HepG2 (cell line): ENCODE data around the gene STN1. TPM values are rescaled to one million over a fixed set of nuclear protein-coding genes. Genes with fewer than 3 reads are reported as not detected.

Experiments used
- ATAC-seq: fragments of 200-7000 bp; cut with Tn5 transposase; 3 replicates; pipeline ENCODE4 v1.9.1; 2020; ENCODE audit warnings: mild to moderate bottlenecking, moderate library complexity
- BruUV-seq: library from RNA; stranded (reverse); fragments of 400-500 nt; replicated peaks from 2 replicates; lab custom pipeline; 2021; lab: Mats Ljungman, UMichigan
- CTCF ChIA-PET: fragments of 300-600 bp; formaldehyde crosslinking; extraction: SDS; loops from one replicate; lab custom pipeline; 2021; ENCODE audit warnings: low total read pairs, inconsistent platforms, low intra/inter-chr PET ratio; lab: Yijun Ruan, JAX
- POLR2A ChIA-PET: fragments of 350-600 bp; sonication (Branson Sonifier 250); formaldehyde crosslinking; loops from one replicate; lab custom pipeline; 2020; ENCODE audit warnings: antibody characterized with exemption, inconsistent platforms; lab: Yijun Ruan, JAX
- DNase-seq: peaks from one replicate; pipeline ENCODE4 v3.0.0-alpha.2; 2015; ENCODE audit warnings: low spot score
- FAIRE-seq: peaks from 3 replicates; lab custom pipeline; 2011; peaks lifted over from hg19 to GRCh38; lab: Jason Lieb, UNC
- H2AFZ ChIP-seq: one replicate; pipeline ENCODE4 v1.6.1; 2011; ENCODE audit warnings: low read length, inconsistent platforms
- H3K27ac ChIP-seq: fragments of 300-600 bp; 3 replicates; pipeline ENCODE4 v1.8.0; 2011; ENCODE audit warnings: mixed run types, mild to moderate bottlenecking, mixed read lengths, low read length, inconsistent platforms; ENCODE audit not compliant: insufficient read depth; ENCODE audit errors: extremely low read length
- H3K27me3 ChIP-seq, 2 experiments: fragments of 200-600 bp in 1 of 2; 2 replicates in 1 of 2; 3 replicates in 1 of 2; pipeline versions ENCODE4 v1.6.0 to v1.8.0; 2011; ENCODE audit warnings: low read length in 2 of 2, mild to moderate bottlenecking in 2 of 2, moderate library complexity in 2 of 2, inconsistent platforms in 1 of 2; ENCODE audit not compliant: insufficient read depth in 2 of 2, control insufficient read depth in 1 of 2
- H3K36me3 ChIP-seq, 2 experiments: fragments of 200-600 bp in 1 of 2; replicated peaks in 1 of 2; 2 replicates in 1 of 2; 3 replicates in 1 of 2; pipeline versions ENCODE4 v1.5.1 to v1.8.0; 2011; ENCODE audit warnings: low read length in 2 of 2, inconsistent platforms in 1 of 2; ENCODE audit not compliant: insufficient read depth in 2 of 2, control insufficient read depth in 1 of 2
- H3K4me1 ChIP-seq: 2 replicates; pipeline ENCODE4 v1.5.1; 2012; ENCODE audit warnings: low read length, inconsistent platforms; ENCODE audit not compliant: insufficient read depth
- H3K4me2 ChIP-seq: 2 replicates; pipeline ENCODE4 v1.6.0; 2011; ENCODE audit warnings: low read depth, low read length, inconsistent platforms
- H3K4me3 ChIP-seq, 3 experiments: fragments of 200-600 bp in 1 of 3; sonication (generic), shearing (Covaris generic) in 1 of 3; replicated peaks in 1 of 3; 2 replicates each; pipeline ENCODE4 v1.5.1; 2011 to 2016; ENCODE audit warnings: low read length in 3 of 3, inconsistent platforms in 2 of 3, low read depth in 2 of 3, mild to moderate bottlenecking in 2 of 3, control low read depth in 1 of 3, mixed read lengths in 1 of 3; ENCODE audit not compliant: insufficient read depth in 1 of 3
- H3K79me2 ChIP-seq: one replicate; pipeline ENCODE4 v1.6.1; 2011; ENCODE audit warnings: low read length, inconsistent platforms; ENCODE audit not compliant: insufficient read depth
- H3K9ac ChIP-seq: 2 replicates; pipeline ENCODE4 v1.6.0; 2011; ENCODE audit warnings: mild to moderate bottlenecking, low read depth, low read length, inconsistent platforms; ENCODE audit not compliant: insufficient read depth
- H3K9me3 ChIP-seq: 2 replicates; pipeline ENCODE4 v1.5.1; 2012; ENCODE audit warnings: mild to moderate bottlenecking, low read length
- H4K20me1 ChIP-seq: 2 replicates; pipeline ENCODE4 v1.6.0; 2011; ENCODE audit warnings: inconsistent platforms, mild to moderate bottlenecking, low read length, moderate library complexity; ENCODE audit not compliant: insufficient read depth
- DMTF1 ChIP-seq: sonication (generic); formaldehyde crosslinking; IDR thresholded peaks from 2 replicates; pipeline ENCODE4 v1.4.0; 2020; ENCODE audit warnings: mild to moderate bottlenecking, missing genetic modification reagents
- ELF3 ChIP-seq: IDR thresholded peaks from 2 replicates; pipeline ENCODE4 v1.6.1; 2016; ENCODE audit warnings: missing genetic modification reagents, missing compliant biosample characterization
- FOXA1 ChIP-seq, 2 experiments: fragments of 450-650 bp in 1 of 2; sonication (generic) in 1 of 2; formaldehyde crosslinking in 1 of 2; IDR thresholded peaks; 2 replicates each; pipeline versions ENCODE4 v1.4.0 to v1.6.1; 2016 to 2020; ENCODE audit warnings: missing genetic modification reagents in 1 of 2
- NPAS2 ChIP-seq: sonication (generic); formaldehyde crosslinking; IDR thresholded peaks from 2 replicates; pipeline ENCODE4 v1.8.0; 2022; ENCODE audit warnings: mild to moderate bottlenecking, missing genetic modification reagents, borderline replicate concordance
- RAD21 ChIP-seq: fragments of 450-650 bp; formaldehyde crosslinking; IDR thresholded peaks from 2 replicates; pipeline ENCODE4 v1.5.0; 2020; ENCODE audit warnings: mild to moderate bottlenecking
- SALL2 ChIP-seq: sonication (generic); formaldehyde crosslinking; IDR thresholded peaks from 2 replicates; pipeline ENCODE4 v1.8.1; 2023; ENCODE audit warnings: mild to moderate bottlenecking, missing genetic modification reagents, inconsistent platforms
- STAG1 ChIP-seq: sonication (generic); formaldehyde crosslinking; IDR thresholded peaks from 2 replicates; pipeline ENCODE4 v1.4.0; 2020; ENCODE audit warnings: missing genetic modification reagents
- ZMYM4 ChIP-seq: sonication (generic); formaldehyde crosslinking; IDR thresholded peaks from 2 replicates; pipeline ENCODE4 v1.8.1; 2023; ENCODE audit warnings: mild to moderate bottlenecking, missing genetic modification reagents
- ZNF138 ChIP-seq: sonication (generic); formaldehyde crosslinking; IDR thresholded peaks from 2 replicates; pipeline ENCODE4 v1.5.0; 2020; ENCODE audit warnings: mild to moderate bottlenecking, low read depth, missing genetic modification reagents
- ZNF274 ChIP-seq: sonication (generic); formaldehyde crosslinking; IDR thresholded peaks from 2 replicates; pipeline ENCODE4 v1.5.1; 2020; ENCODE audit warnings: mild to moderate bottlenecking, missing genetic modification reagents
- ZNF607 ChIP-seq: sonication (generic); formaldehyde crosslinking; IDR thresholded peaks from 2 replicates; pipeline ENCODE4 v1.5.1; 2020; ENCODE audit warnings: missing genetic modification reagents, mild to moderate bottlenecking, borderline replicate concordance
- ZNF629 ChIP-seq: sonication (generic); formaldehyde crosslinking; conservative IDR thresholded peaks from 2 replicates; pipeline ENCODE4 v1.5.0; 2020; ENCODE audit warnings: missing genetic modification reagents
- ZNF883 ChIP-seq: sonication (generic); formaldehyde crosslinking; IDR thresholded peaks from 2 replicates; pipeline ENCODE4 v1.5.1; 2020; ENCODE audit warnings: mild to moderate bottlenecking, missing genetic modification reagents; ENCODE audit errors: not compliant biosample characterization
- WGBS: methylation state at CpG from one replicate; pipeline ENCODE4 v1.1.6; 2017; ENCODE audit warnings: low lambda C conversion rate; 5-methylcytosine and 5-hydroxymethylcytosine counted together
- in situ Hi-C: cut with HindIII; loops from 2 replicates; pipeline ENCODE4 v1.10.0; 2017; ENCODE audit warnings: low pct_unique_long_range_greater_than_20kb; ENCODE audit not compliant: extremely low pct_ligation_motif_present
- intact Hi-C: fragments of 100-400 bp; cut with micrococcal nuclease; formaldehyde crosslinking; loops from one replicate; pipeline ENCODE4 v1.10.0; 2022; ENCODE audit not compliant: unreplicated experiment
- polyA plus RNA-seq, 8 experiments: library from polyadenylated mRNA; depleted of rRNA in 3 of 8; stranded (reverse) in 7 of 8; unstranded in 1 of 8; fragments of >200 nt; fragmentation: Illumina TruSeq in 4 of 8; extraction: Trizol in 4 of 8; gene quantifications; 2 replicates each; pipeline versions ENCODE4 v1.2.1 to v1.2.3, GENCODE V29; 2011 to 2016; ENCODE audit warnings: low read depth in 4 of 8, missing spikeins in 1 of 8, mixed read lengths in 1 of 8; ENCODE audit not compliant: insufficient read depth in 1 of 8
- total RNA-seq, 5 experiments: library from RNA; depleted of rRNA; stranded (reverse); fragments of >200 nt; fragmentation: Illumina TruSeq; extraction: Trizol; gene quantifications; 2 replicates each; pipeline ENCODE4 v1.2.3, GENCODE V29; 2016; ENCODE audit warnings: low read depth in 1 of 5
- TF ChIP-seq, protein P1 (sequence below): sonication (generic); formaldehyde crosslinking; conservative IDR thresholded peaks from 2 replicates; pipeline ENCODE4 v1.4.0; 2020; ENCODE audit warnings: missing genetic modification reagents
- TF ChIP-seq, protein P2 (sequence below): sonication (generic); formaldehyde crosslinking; IDR thresholded peaks from 2 replicates; pipeline ENCODE4 v1.5.0; 2020; ENCODE audit warnings: mild to moderate bottlenecking, missing genetic modification reagents, moderate library complexity

The STN1 gene
- total and polyA plus RNA-seq, 2 of the 13 experiments (the other 11 are each of a cell fraction or from before 2014, with no cell fraction given), result 17.6 to 22.7 TPM

DNA sequence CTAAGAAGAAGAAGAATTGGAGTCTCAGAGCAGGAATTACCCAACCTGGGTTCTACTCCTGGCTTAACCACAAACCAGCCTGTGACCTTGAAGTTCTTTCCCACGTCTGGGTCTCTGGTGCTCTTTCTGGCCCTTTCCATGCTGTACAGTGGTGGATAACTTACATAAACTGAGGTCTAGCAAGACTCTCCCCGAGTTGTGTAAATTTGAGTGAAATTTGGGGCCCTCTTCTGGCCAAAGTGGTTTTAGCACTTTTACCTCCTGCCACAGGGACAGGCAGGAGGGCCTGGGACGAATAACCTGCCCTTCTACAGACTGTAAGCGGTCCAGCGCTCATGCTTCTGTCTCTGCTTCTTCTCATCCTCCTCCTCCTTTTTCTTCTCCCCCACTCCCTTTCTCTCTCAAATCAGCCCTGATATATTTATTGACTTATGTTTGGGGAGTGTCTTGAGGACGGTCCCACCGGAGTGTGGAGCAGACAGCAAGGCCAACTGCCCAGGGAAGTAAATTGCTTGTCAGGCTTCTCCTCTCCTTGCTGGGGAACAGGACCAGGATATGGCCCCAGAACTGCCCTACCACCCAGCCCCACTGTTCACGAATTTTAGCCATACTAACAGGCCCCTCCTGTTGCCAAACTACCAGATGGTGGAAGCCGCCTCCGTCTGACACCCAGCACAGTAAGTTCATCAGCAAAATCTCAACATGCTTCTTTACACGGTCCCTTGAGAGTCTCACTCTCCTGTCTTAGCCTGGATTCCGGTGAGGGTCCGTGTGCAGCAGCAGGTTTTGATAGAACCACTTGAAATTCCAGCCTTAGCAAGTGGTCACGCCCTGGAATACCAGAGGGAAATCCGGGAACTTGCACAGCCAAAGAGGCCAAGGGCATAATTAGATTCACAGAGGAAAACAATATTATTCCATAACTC lies 58.6 kb downstream of the STN1 start:
- H3K9me3 ChIP-seq, result no peaks in the 10 kb centered on the region
- H2AFZ ChIP-seq, result no peak overlapping the region
- WGBS, result 38% methylated on average over 14 of the region's 15 CpGs
- H3K9ac ChIP-seq, result no peak overlapping the region
- no peaks in the 10 kb centered on the region; a peak in 1 of 5 replicates for H3K27me3 ChIP-seq
- H3K4me1 ChIP-seq, result peaks cover 34% of the 10 kb centered on the region
- ChIA-PET CTCF (interaction anchor here (1.2 to 2.6 kb wide), 4 partner anchors 78 to 146 kb away, joined by 4 to 26 read pairs (median 10); no protein-coding TSS in a partner anchor), POLR2A (interaction anchor here (1.6 kb wide), 1 partner anchor 65 kb away, joined by 5 read pairs; no protein-coding TSS in a partner anchor)
- DNase-seq (peak; percentile 72), FAIRE-seq (peak; percentile 80), ATAC-seq (peak; percentile 67)
- 0 out of 6 replicates have a peak overlapping the region, but pooled peaks of 1 of the 3 experiments have one; percentile 6 for H3K4me3 ChIP-seq
- H3K79me2 ChIP-seq, result peaks cover 6% of the 10 kb centered on the region
- in situ Hi-C loops, result loop anchor here (5.0 kb wide), 2 partner anchors 67 to 147 kb away; no protein-coding TSS in a partner anchor
- no peaks in the 10 kb centered on the region for H3K36me3 ChIP-seq
- H4K20me1 ChIP-seq, result no peaks in the 10 kb centered on the region
- peak overlapping the region; percentile 40; the same call in 1 of the 2 replicates for H3K4me2 ChIP-seq
- no TSS peak for BruUV-seq
- intact Hi-C loops, result loop anchor here (1.0 kb wide), 2 partner anchors 107 to 146 kb away; no protein-coding TSS in a partner anchor
- no peak overlapping the region for H3K27ac ChIP-seq
- TF ChIP-seq, protein P1, sequence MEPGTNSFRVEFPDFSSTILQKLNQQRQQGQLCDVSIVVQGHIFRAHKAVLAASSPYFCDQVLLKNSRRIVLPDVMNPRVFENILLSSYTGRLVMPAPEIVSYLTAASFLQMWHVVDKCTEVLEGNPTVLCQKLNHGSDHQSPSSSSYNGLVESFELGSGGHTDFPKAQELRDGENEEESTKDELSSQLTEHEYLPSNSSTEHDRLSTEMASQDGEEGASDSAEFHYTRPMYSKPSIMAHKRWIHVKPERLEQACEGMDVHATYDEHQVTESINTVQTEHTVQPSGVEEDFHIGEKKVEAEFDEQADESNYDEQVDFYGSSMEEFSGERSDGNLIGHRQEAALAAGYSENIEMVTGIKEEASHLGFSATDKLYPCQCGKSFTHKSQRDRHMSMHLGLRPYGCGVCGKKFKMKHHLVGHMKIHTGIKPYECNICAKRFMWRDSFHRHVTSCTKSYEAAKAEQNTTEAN (CRISPR knock-in tag), result no peak
- TF ChIP-seq FOXA1 (IDR thresholded peaks at IDR 0.05), result no peak
- TF ChIP-seq FOXA1 (CRISPR knock-in tag; IDR thresholded peaks at IDR 0.05), result 0 out of 2 replicates have a peak, but pooled peaks have one; percentile 16
- TF ChIP-seq DMTF1 (CRISPR knock-in tag), result no peak
- peak; percentile 22; the same call in 1 of the 2 replicates for TF ChIP-seq ZNF607 (CRISPR knock-in tag)
- TF ChIP-seq, protein P2, sequence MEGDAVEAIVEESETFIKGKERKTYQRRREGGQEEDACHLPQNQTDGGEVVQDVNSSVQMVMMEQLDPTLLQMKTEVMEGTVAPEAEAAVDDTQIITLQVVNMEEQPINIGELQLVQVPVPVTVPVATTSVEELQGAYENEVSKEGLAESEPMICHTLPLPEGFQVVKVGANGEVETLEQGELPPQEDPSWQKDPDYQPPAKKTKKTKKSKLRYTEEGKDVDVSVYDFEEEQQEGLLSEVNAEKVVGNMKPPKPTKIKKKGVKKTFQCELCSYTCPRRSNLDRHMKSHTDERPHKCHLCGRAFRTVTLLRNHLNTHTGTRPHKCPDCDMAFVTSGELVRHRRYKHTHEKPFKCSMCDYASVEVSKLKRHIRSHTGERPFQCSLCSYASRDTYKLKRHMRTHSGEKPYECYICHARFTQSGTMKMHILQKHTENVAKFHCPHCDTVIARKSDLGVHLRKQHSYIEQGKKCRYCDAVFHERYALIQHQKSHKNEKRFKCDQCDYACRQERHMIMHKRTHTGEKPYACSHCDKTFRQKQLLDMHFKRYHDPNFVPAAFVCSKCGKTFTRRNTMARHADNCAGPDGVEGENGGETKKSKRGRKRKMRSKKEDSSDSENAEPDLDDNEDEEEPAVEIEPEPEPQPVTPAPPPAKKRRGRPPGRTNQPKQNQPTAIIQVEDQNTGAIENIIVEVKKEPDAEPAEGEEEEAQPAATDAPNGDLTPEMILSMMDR (CRISPR knock-in tag), result peak; percentile 90
- 0 out of 2 replicates have a peak, but pooled peaks have one; percentile 15 for TF ChIP-seq ZMYM4 (CRISPR knock-in tag)
- no peak for TF ChIP-seq NPAS2 (CRISPR knock-in tag)
- TF ChIP-seq ZNF629 (CRISPR knock-in tag), result peak; percentile 50; the same call in 1 of the 2 replicates
- TF ChIP-seq STAG1, result peak; percentile 89
- no peak for TF ChIP-seq ZNF138 (CRISPR knock-in tag)
- TF ChIP-seq RAD21 (CRISPR knock-in tag), result peak; percentile 76
- TF ChIP-seq ELF3 (CRISPR knock-in tag), result 0 out of 2 replicates have a peak, but pooled peaks have one; percentile 26
- peak; percentile 27 for TF ChIP-seq ZNF883
- TF ChIP-seq ZNF274 (CRISPR knock-in tag), result 0 out of 2 replicates have a peak, but pooled peaks have one; percentile 28
- TF ChIP-seq SALL2 (CRISPR knock-in tag), result 0 out of 2 replicates have a peak, but pooled peaks have one; percentile 25
